Ramos (cell line): ENCODE results near the gene TRIAP1.
"Not testable (repeated sequence)": the region's sequence is repeated elsewhere in the genome, so short reads cannot be mapped to it uniquely, and the experiment has no call there.

Source experiments
- in situ Hi-C: fragments of 300-500 bp; cut with MboI; formaldehyde crosslinking; loops from one replicate; pipeline ENCODE4 v1.14.3; 2022; ENCODE audit warnings: low sequenced_read_pairs; ENCODE audit not compliant: unreplicated experiment

TRIAP1 gene

GRCh38 chr12:120445911-120446843 is at the start of gene TRIAP1, which contains the start of gene GATC:
Gene TRIAP1, minus strand, starts transcription at chr12:120446384. Its CDS starts 12 bp downstream, at chr12:120446372.
Gene GATC, plus strand, starts transcription at chr12:120446444. Its CDS starts 37 bp downstream, at chr12:120446481.
- in situ Hi-C loops = no loop called here

- in situ Hi-C loops = no loop called here
These were observed 49.1 kb upstream of the TRIAP1 start for GRCh38 chr12:120495186-120495730.

- in situ Hi-C loops = no loop called here
These were observed 44.8 kb upstream of the TRIAP1 start for GRCh38 chr12:120490833-120491512.

GRCh38 chr12:120490325-120490724 is 44.1 kb upstream of the TRIAP1 start:
- in situ Hi-C loops = no loop called here

- in situ Hi-C loops = no loop called here
These were observed 42.8 kb upstream of the TRIAP1 start for GRCh38 chr12:120489018-120489417.

- in situ Hi-C loops = no loop called here
These were observed 42.0 kb upstream of the TRIAP1 start for GRCh38 chr12:120488057-120488640.

GRCh38 chr12:120487552-120487951 is 41.4 kb upstream of the TRIAP1 start:
- in situ Hi-C loops = not testable (repeated sequence)

GRCh38 chr12:120485961-120486881 is 40.0 kb upstream of the TRIAP1 start:
- in situ Hi-C loops = no loop called here

- in situ Hi-C loops = no loop called here
These were observed 37.4 kb upstream of the TRIAP1 start for GRCh38 chr12:120483621-120484020.

GRCh38 chr12:120481022-120481767 is 35.0 kb upstream of the TRIAP1 start:
- in situ Hi-C loops = no loop called here

- in situ Hi-C loops = no loop called here
These were observed 34.0 kb upstream of the TRIAP1 start for GRCh38 chr12:120480211-120480610.

GRCh38 chr12:120479458-120479857 is 33.3 kb upstream of the TRIAP1 start:
- in situ Hi-C loops = no loop called here

- in situ Hi-C loops = no loop called here
These were observed 29.5 kb upstream of the TRIAP1 start for GRCh38 chr12:120475643-120476042.

GRCh38 chr12:120474616-120474960 is 28.4 kb upstream of the TRIAP1 start:
- in situ Hi-C loops = no loop called here

GRCh38 chr12:120473807-120474615 is 27.8 kb upstream of the TRIAP1 start:
- in situ Hi-C loops = no loop called here

GRCh38 chr12:120472521-120472920 is 26.3 kb upstream of the TRIAP1 start:
- in situ Hi-C loops = no loop called here

GRCh38 chr12:120470150-120470784 is 24.1 kb upstream of the TRIAP1 start:
- in situ Hi-C loops = no loop called here
